ENCODE results near the gene IL12RB2. TPM values are rescaled to one million over a fixed set of nuclear protein-coding genes. Genes with fewer than 3 reads are reported as not detected.

IL12RB2 gene
- total RNA-seq, 1 experiment from 2014 or later = not detected

DNA sequence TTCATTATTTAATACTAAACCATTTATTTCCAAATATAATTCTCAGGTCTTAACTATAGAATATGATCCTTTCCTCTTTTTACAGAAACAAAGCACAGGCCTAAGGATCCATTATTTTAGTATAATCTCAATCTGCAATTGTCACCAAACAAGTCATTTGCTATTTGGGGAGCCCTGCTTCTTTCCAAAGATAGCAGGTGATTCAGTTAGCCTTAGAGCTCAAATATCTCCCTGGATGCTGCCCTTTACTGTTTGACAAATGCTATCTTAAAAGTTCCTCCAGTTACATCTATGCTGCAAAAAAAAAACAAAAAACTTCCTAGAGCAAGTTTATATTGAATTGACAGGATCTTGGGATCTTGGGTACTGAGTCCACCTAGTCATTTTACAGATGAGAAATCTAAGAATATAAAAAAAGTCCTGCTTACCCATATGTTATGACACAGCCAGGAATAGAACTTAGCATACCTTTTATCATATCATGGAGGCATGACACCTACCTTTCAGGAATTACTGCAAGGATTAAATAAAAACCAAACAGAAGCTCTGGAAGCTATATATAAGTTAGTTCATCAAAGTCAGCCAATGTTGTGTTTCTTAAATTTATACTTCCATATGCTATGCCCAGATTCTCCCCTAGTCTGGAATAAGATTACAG, 113.3 kb downstream of the IL12RB2 start:
- CTCF ChIA-PET = no interaction called here

DNA sequence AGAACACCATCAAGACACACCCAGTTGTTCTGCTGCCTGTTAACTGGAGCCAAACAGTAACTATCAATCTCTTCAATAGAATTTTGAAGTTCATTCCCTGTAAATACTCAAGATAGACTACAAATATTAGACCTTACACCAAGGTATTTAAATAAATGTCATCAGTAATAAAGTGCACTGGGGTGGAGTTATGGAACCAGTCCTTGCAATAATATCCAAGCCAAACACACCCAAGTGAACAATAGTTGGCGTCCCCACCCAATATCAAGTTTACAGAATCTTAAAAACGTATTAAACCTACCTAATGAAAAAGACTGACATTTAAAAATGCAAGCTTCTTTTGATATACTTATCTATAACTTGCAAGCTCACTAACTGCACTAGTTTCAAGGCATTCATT, 119.8 kb downstream of the IL12RB2 start:
- Histone ChIP-seq H3F3A (ENCODE audit: insufficient read depth, low read depth) (peaks cover 17% of the 10 kb centered on the region; the same call in 1 of the 2 replicates), H3K9me2 (ENCODE audit: insufficient read depth) (no peaks in the 10 kb centered on the region), H3K36me3 (ENCODE audit: low read depth) (peaks cover 64% of the 10 kb centered on the region), H4K20me1 (ENCODE audit: insufficient read depth) (peaks cover 71% of the 10 kb centered on the region), H3K27ac (no peak overlapping the region), H2AFZ (no peak overlapping the region), H3K9me3 (ENCODE audit: insufficient read depth, low read depth) (no peaks in the 10 kb centered on the region), H3K4me3 (peak overlapping the region; percentile 78), H3K79me2 (ENCODE audit: low read depth) (peaks cover 78% of the 10 kb centered on the region), H3K4me1 (replicated peaks; ENCODE audit: insufficient read depth) (peaks cover 34% of the 10 kb centered on the region), H3K4me2 (peak overlapping the region; percentile 98), H3K27me3 (ENCODE audit: insufficient read depth, low read depth) (no peaks in the 10 kb centered on the region)
- no TSS peak for BruUV-seq (replicated peaks)
- ChIA-PET POLR2A (ENCODE audit: unreplicated experiment) (interaction anchor here (0.6 kb wide), 1 partner anchor 242 kb away, joined by 3 read pairs; no protein-coding TSS in a partner anchor), CTCF (no interaction called here)
- no peak for DNase-seq
- TF ChIP-seq EZH2 (IDR thresholded peaks at IDR 0.05; ENCODE audit: low read depth) = no peak
- TF ChIP-seq, protein P1, sequence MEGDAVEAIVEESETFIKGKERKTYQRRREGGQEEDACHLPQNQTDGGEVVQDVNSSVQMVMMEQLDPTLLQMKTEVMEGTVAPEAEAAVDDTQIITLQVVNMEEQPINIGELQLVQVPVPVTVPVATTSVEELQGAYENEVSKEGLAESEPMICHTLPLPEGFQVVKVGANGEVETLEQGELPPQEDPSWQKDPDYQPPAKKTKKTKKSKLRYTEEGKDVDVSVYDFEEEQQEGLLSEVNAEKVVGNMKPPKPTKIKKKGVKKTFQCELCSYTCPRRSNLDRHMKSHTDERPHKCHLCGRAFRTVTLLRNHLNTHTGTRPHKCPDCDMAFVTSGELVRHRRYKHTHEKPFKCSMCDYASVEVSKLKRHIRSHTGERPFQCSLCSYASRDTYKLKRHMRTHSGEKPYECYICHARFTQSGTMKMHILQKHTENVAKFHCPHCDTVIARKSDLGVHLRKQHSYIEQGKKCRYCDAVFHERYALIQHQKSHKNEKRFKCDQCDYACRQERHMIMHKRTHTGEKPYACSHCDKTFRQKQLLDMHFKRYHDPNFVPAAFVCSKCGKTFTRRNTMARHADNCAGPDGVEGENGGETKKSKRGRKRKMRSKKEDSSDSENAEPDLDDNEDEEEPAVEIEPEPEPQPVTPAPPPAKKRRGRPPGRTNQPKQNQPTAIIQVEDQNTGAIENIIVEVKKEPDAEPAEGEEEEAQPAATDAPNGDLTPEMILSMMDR (conservative IDR thresholded peaks at IDR 0.05) = no peak
- intact Hi-C loops (cut with micrococcal nuclease; ENCODE audit: unreplicated experiment) = no loop called here

More for the DNA sequence above, 113.3 kb downstream of the IL12RB2 start:
- H3K27ac ChIP-seq = no peak overlapping the region
- peaks cover 77% of the 10 kb centered on the region for H3K36me3 ChIP-seq (ENCODE audit: low read depth)
- peaks cover 35% of the 10 kb centered on the region; the same call in 1 of the 2 replicates for H3F3A ChIP-seq (ENCODE audit: insufficient read depth, low read depth)
- no peak overlapping the region for H3K4me3 ChIP-seq
- no TSS peak for BruUV-seq (replicated peaks)
- TF ChIP-seq EZH2 (IDR thresholded peaks at IDR 0.05; ENCODE audit: low read depth) = no peak
- TF ChIP-seq, protein P1 (conservative IDR thresholded peaks at IDR 0.05) = no peak
- POLR2A ChIA-PET (ENCODE audit: unreplicated experiment) = no interaction called here
- H2AFZ ChIP-seq = no peak overlapping the region
- DNase-seq = no peak
- H4K20me1 ChIP-seq (ENCODE audit: insufficient read depth) = peaks cover 98% of the 10 kb centered on the region
- peaks cover 100% of the 10 kb centered on the region for H3K79me2 ChIP-seq (ENCODE audit: low read depth)
- no peaks in the 10 kb centered on the region for H3K27me3 ChIP-seq (ENCODE audit: insufficient read depth, low read depth)
- H3K4me1 ChIP-seq (replicated peaks; ENCODE audit: insufficient read depth) = no peaks in the 10 kb centered on the region
- H3K9me2 ChIP-seq (ENCODE audit: insufficient read depth) = no peaks in the 10 kb centered on the region
- no peaks in the 10 kb centered on the region for H3K9me3 ChIP-seq (ENCODE audit: insufficient read depth, low read depth)
- intact Hi-C loops (cut with micrococcal nuclease; ENCODE audit: unreplicated experiment) = no loop called here
- H3K4me2 ChIP-seq = no peak overlapping the region

DNA sequence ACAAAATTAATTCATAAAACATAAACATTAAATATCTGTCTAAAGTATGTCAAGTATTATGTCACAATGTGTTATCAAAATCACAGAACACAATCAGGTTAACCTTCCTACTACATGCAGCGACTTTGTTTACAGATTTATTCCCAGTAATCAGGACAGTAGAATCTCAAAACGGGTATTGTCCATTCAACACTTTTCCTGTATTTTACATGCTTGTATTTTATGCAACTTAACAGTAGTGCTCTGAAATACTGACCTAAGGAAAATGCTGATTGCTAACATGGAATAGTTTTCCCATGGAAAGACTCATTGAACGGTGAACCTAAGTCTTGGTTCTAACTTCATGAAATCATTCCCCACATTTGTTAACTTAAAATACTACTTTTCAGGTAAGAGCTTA, 120.3 kb downstream of the IL12RB2 start:
- Histone ChIP-seq H3K9me3 (ENCODE audit: insufficient read depth, low read depth) (no peaks in the 10 kb centered on the region), H3K27me3 (ENCODE audit: insufficient read depth, low read depth) (no peaks in the 10 kb centered on the region), H2AFZ (no peak overlapping the region), H3K4me3 (peak overlapping the region; percentile 78), H3K27ac (no peak overlapping the region), H3K4me1 (replicated peaks; ENCODE audit: insufficient read depth) (peaks cover 34% of the 10 kb centered on the region), H3F3A (ENCODE audit: insufficient read depth, low read depth) (peaks cover 17% of the 10 kb centered on the region; the same call in 1 of the 2 replicates), H3K4me2 (peak overlapping the region; percentile 98), H3K79me2 (ENCODE audit: low read depth) (peaks cover 73% of the 10 kb centered on the region), H3K36me3 (ENCODE audit: low read depth) (peaks cover 60% of the 10 kb centered on the region), H4K20me1 (ENCODE audit: insufficient read depth) (peaks cover 66% of the 10 kb centered on the region), H3K9me2 (ENCODE audit: insufficient read depth) (no peaks in the 10 kb centered on the region)
- TF ChIP-seq, protein P1 (conservative IDR thresholded peaks at IDR 0.05) = no peak
- TF ChIP-seq EZH2 (IDR thresholded peaks at IDR 0.05; ENCODE audit: low read depth) = no peak
- ChIA-PET CTCF (no interaction called here), POLR2A (ENCODE audit: unreplicated experiment) (interaction anchor here (0.6 to 0.7 kb wide), 3 partner anchors 28 to 410 kb away, joined by 4 to 7 read pairs (median 5); no protein-coding TSS in a partner anchor)
- no TSS peak for BruUV-seq (replicated peaks)
- intact Hi-C loops (cut with micrococcal nuclease; ENCODE audit: unreplicated experiment) = no loop called here
- no peak for DNase-seq

All from PC-9 (cell line).